Measurements from ENCODE around the gene GMPS. TPM values are rescaled to one million over a fixed set of nuclear protein-coding genes. Genes with fewer than 3 reads are reported as not detected.

The GMPS gene
- total RNA-seq, 1 experiment from 2014 or later, result 29.7 TPM

- in situ Hi-C loops (cut with HindIII; ENCODE audit: low pct_unique_long_range_greater_than_20kb, low sequenced_read_pairs), result no loop called here
- DNase-seq (ENCODE audit: low read depth), result no peak
Observed at GRCh38 chr3:155972885-155973584, 102.6 kb downstream of the GMPS start.

- in situ Hi-C loops (cut with HindIII; ENCODE audit: low pct_unique_long_range_greater_than_20kb, low sequenced_read_pairs), result no loop called here
- no peak for DNase-seq (ENCODE audit: low read depth)
Observed at GRCh38 chr3:155978324-155978723, 107.9 kb downstream of the GMPS start.

DNA sequence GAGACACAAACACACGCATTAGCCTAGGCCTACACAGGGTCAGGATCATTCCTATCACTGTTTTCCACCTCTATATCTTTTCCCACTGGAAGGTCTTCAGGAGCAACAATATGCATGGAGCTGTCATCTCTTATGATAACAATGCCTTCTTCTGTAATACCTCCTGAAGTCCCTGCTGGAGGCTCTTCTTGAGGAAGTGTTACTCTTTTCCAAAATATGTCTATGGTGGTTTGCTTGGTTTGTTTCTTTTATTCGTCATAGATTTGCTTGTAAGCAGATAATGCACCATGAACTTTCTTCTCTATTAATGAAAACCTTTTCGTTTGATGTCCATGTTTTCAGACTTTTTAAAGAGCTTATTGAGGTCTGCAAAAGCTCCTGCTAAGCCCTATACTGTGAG is 109.3 kb downstream of the GMPS start:
- in situ Hi-C loops (cut with HindIII; ENCODE audit: low pct_unique_long_range_greater_than_20kb, low sequenced_read_pairs), result no loop called here
- no peak for DNase-seq (ENCODE audit: low read depth)

DNA sequence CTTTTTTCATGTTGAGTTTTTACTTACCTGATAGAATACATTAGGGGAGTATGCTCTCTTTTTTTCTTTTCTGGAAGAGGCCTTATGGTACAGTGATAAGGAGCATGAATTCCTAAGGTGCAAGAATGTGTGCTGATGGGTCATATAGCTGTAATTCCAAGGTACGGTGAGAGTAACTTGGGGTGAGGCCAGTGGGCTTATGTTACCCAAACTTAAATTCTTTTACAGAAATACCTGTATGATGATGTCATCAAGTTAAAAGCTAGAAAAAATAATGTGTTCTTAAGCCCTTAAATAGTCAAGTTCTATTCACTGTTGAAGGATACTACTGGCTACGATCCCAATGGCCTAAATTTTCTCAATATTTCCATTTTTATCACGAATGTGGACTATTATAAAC is 111.2 kb downstream of the GMPS start:
- DNase-seq (ENCODE audit: low read depth), result no peak
- in situ Hi-C loops (cut with HindIII; ENCODE audit: low pct_unique_long_range_greater_than_20kb, low sequenced_read_pairs), result no loop called here

- DNase-seq (ENCODE audit: low read depth), result no peak
- in situ Hi-C loops (cut with HindIII; ENCODE audit: low pct_unique_long_range_greater_than_20kb, low sequenced_read_pairs), result no loop called here
Observed at GRCh38 chr3:155983834-155984474, 113.5 kb downstream of the GMPS start.

DNA sequence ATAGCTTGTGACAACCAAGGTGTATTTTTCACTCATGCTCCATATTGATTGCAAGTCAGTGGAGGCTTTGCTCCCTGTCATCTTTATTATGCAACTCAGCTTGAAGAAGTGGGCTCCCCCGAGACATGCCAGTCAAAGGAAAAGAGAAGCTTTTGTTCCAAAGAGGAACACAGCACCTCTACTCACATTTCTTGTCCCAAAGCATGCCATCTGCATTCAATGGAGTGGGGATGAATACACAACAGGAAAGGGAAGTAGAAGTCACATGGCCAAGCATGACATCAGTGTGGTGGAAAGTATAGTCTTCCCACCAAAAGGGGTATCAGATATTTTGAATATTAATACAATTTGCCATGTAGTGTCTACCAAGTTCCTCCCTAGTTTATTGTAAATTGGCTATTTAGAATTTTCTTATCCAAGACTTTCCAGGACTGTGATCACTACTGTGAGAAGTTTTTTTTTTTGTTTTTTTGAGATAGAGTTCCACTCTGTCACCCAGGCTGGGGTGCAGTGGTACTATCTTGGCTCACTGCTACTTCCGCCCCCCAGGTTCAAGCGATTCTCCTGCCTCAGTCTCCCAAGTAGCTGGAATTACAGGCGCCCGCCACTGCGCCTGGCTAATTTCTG is 114.5 kb downstream of the GMPS start:
- DNase-seq (ENCODE audit: low read depth), result no peak
- in situ Hi-C loops (cut with HindIII; ENCODE audit: low pct_unique_long_range_greater_than_20kb, low sequenced_read_pairs), result no loop called here

GRCh38 chr3:155989536-155989935 is 119.1 kb downstream of the GMPS start:
- in situ Hi-C loops (cut with HindIII; ENCODE audit: low pct_unique_long_range_greater_than_20kb, low sequenced_read_pairs), result no loop called here
- no peak for DNase-seq (ENCODE audit: low read depth)

GRCh38 chr3:155991212-155991611 is 120.8 kb downstream of the GMPS start:
- in situ Hi-C loops (cut with HindIII; ENCODE audit: low pct_unique_long_range_greater_than_20kb, low sequenced_read_pairs), result no loop called here
- DNase-seq (ENCODE audit: low read depth), result no peak

- no peak for DNase-seq (ENCODE audit: low read depth)
- in situ Hi-C loops (cut with HindIII; ENCODE audit: low pct_unique_long_range_greater_than_20kb, low sequenced_read_pairs), result no loop called here
Observed at GRCh38 chr3:155991847-155992246, 121.4 kb downstream of the GMPS start.

Other genes starting within 250 kb of the GMPS start
- 2.7 and 5.6 TPM in 2 replicates for gene PLCH1, start 125.6 kb upstream of the GMPS start, total RNA-seq (2014; rRNA removed; shearing (Covaris generic); ENCODE audit: low replicate concordance)
- 2.7 and 6.7 TPM in 2 replicates for gene C3orf33, start 64.4 kb upstream of the GMPS start, total RNA-seq (2014; rRNA removed; shearing (Covaris generic); ENCODE audit: low replicate concordance)
- 34.1 and 58.3 TPM in 2 replicates for gene SLC33A1, start 16.2 kb upstream of the GMPS start, total RNA-seq (2014; rRNA removed; shearing (Covaris generic); ENCODE audit: low replicate concordance)
- not detected in 2 replicates for gene KCNAB1, start 249.9 kb downstream of the GMPS start, total RNA-seq (2014; rRNA removed; shearing (Covaris generic); ENCODE audit: low replicate concordance)

All from Caki2 (cell line).